T-helper 1 cell treated with Interleukin-12 subunit alpha and Interleukin-12 subunit beta and Interleukin-4 antibody, amounts not matched to agents 30 μg/mL and 1 μg/mL, for 36 hours (primary cell): Measurements from ENCODE around the gene FHL3.

ENCODE experiments used
- H3K27ac Mint-ChIP-seq: one replicate; pipeline ENCODE4 v1.8.0; 2021; ENCODE audit warnings: mild to moderate bottlenecking, mixed read lengths
- H3K27me3 Mint-ChIP-seq: one replicate; pipeline ENCODE4 v1.8.0; 2021; ENCODE audit warnings: low read depth, mixed read lengths
- H3K36me3 Mint-ChIP-seq: one replicate; pipeline ENCODE4 v1.8.0; 2021; ENCODE audit warnings: low read depth, mixed read lengths
- H3K4me1 Mint-ChIP-seq: one replicate; pipeline ENCODE4 v1.8.0; 2021; ENCODE audit warnings: low read depth, mixed read lengths
- H3K4me3 Mint-ChIP-seq: one replicate; pipeline ENCODE4 v1.8.0; 2021; ENCODE audit warnings: mild to moderate bottlenecking, moderate library complexity, mixed read lengths
- H3K9me3 Mint-ChIP-seq: one replicate; pipeline ENCODE4 v1.8.0; 2021; ENCODE audit warnings: mixed read lengths

The FHL3 gene

GRCh38 chr1:38027201-38028104, 22.1 kb upstream of the FHL3 start:
- peaks cover 37% of the 10 kb centered on the region for H3K4me1 Mint-ChIP-seq
- H3K27me3 Mint-ChIP-seq, result no peaks in the 10 kb centered on the region
- no peak overlapping the region for H3K27ac Mint-ChIP-seq
- no peaks in the 10 kb centered on the region for H3K9me3 Mint-ChIP-seq
- no peak overlapping the region for H3K4me3 Mint-ChIP-seq
- peaks cover 17% of the 10 kb centered on the region for H3K36me3 Mint-ChIP-seq

- Mint-ChIP-seq H3K36me3 (peaks cover 23% of the 10 kb centered on the region), H3K27ac (no peak overlapping the region), H3K4me1 (peaks cover 37% of the 10 kb centered on the region), H3K27me3 (no peaks in the 10 kb centered on the region), H3K4me3 (no peak overlapping the region), H3K9me3 (no peaks in the 10 kb centered on the region)
Observed at GRCh38 chr1:38026592-38027200, 21.4 kb upstream of the FHL3 start.

GRCh38 chr1:38025664-38026063, 20.4 kb upstream of the FHL3 start:
- H3K27ac Mint-ChIP-seq, result no peak overlapping the region
- H3K4me1 Mint-ChIP-seq, result peaks cover 34% of the 10 kb centered on the region
- H3K4me3 Mint-ChIP-seq, result no peak overlapping the region
- no peaks in the 10 kb centered on the region for H3K9me3 Mint-ChIP-seq
- H3K36me3 Mint-ChIP-seq, result peaks cover 23% of the 10 kb centered on the region
- no peaks in the 10 kb centered on the region for H3K27me3 Mint-ChIP-seq

- no peak overlapping the region for H3K27ac Mint-ChIP-seq
- H3K9me3 Mint-ChIP-seq, result no peaks in the 10 kb centered on the region
- no peaks in the 10 kb centered on the region for H3K27me3 Mint-ChIP-seq
- H3K4me1 Mint-ChIP-seq, result peaks cover 30% of the 10 kb centered on the region
- H3K36me3 Mint-ChIP-seq, result peaks cover 23% of the 10 kb centered on the region
- H3K4me3 Mint-ChIP-seq, result no peak overlapping the region
Observed at GRCh38 chr1:38025233-38025632, 19.9 kb upstream of the FHL3 start.

- Mint-ChIP-seq H3K4me1 (peaks cover 18% of the 10 kb centered on the region), H3K27ac (no peak overlapping the region), H3K4me3 (no peak overlapping the region), H3K27me3 (no peaks in the 10 kb centered on the region), H3K36me3 (peaks cover 32% of the 10 kb centered on the region), H3K9me3 (no peaks in the 10 kb centered on the region)
Observed at GRCh38 chr1:38022810-38023209, 17.5 kb upstream of the FHL3 start.

- Mint-ChIP-seq H3K4me1 (peaks cover 14% of the 10 kb centered on the region), H3K27ac (no peak overlapping the region), H3K36me3 (peaks cover 34% of the 10 kb centered on the region), H3K4me3 (no peak overlapping the region), H3K9me3 (no peaks in the 10 kb centered on the region), H3K27me3 (no peaks in the 10 kb centered on the region)
Observed at GRCh38 chr1:38021969-38022368, 16.7 kb upstream of the FHL3 start.

GRCh38 chr1:38020396-38020795, 15.1 kb upstream of the FHL3 start:
- Mint-ChIP-seq H3K27ac (no peak overlapping the region), H3K36me3 (peaks cover 37% of the 10 kb centered on the region), H3K4me3 (no peak overlapping the region), H3K9me3 (no peaks in the 10 kb centered on the region), H3K4me1 (peaks cover 8% of the 10 kb centered on the region), H3K27me3 (no peaks in the 10 kb centered on the region)

- Mint-ChIP-seq H3K4me3 (no peak overlapping the region), H3K4me1 (peaks cover 16% of the 10 kb centered on the region), H3K9me3 (no peaks in the 10 kb centered on the region), H3K27me3 (no peaks in the 10 kb centered on the region), H3K27ac (peak overlapping the region; percentile 31), H3K36me3 (peaks cover 31% of the 10 kb centered on the region)
Observed at GRCh38 chr1:38018864-38019343, 13.6 kb upstream of the FHL3 start.

GRCh38 chr1:38015978-38016725, 10.8 kb upstream of the FHL3 start:
- H3K27me3 Mint-ChIP-seq, result no peaks in the 10 kb centered on the region
- peaks cover 29% of the 10 kb centered on the region for H3K4me1 Mint-ChIP-seq
- H3K9me3 Mint-ChIP-seq, result no peaks in the 10 kb centered on the region
- H3K4me3 Mint-ChIP-seq, result no peak overlapping the region
- H3K36me3 Mint-ChIP-seq, result peaks cover 23% of the 10 kb centered on the region
- no peak overlapping the region for H3K27ac Mint-ChIP-seq

GRCh38 chr1:38014724-38015424, 9.6 kb upstream of the FHL3 start:
- H3K27ac Mint-ChIP-seq, result no peak overlapping the region
- peaks cover 31% of the 10 kb centered on the region for H3K4me1 Mint-ChIP-seq
- no peaks in the 10 kb centered on the region for H3K27me3 Mint-ChIP-seq
- H3K9me3 Mint-ChIP-seq, result no peaks in the 10 kb centered on the region
- H3K36me3 Mint-ChIP-seq, result peaks cover 23% of the 10 kb centered on the region
- no peak overlapping the region for H3K4me3 Mint-ChIP-seq

GRCh38 chr1:38014171-38014570, 8.9 kb upstream of the FHL3 start:
- Mint-ChIP-seq H3K9me3 (no peaks in the 10 kb centered on the region), H3K4me3 (peak overlapping the region; percentile 94), H3K36me3 (peaks cover 23% of the 10 kb centered on the region), H3K27ac (peak overlapping the region; percentile 52), H3K4me1 (peaks cover 35% of the 10 kb centered on the region), H3K27me3 (no peaks in the 10 kb centered on the region)

- peak overlapping the region; percentile 91 for H3K27ac Mint-ChIP-seq
- peaks cover 36% of the 10 kb centered on the region for H3K4me1 Mint-ChIP-seq
- no peaks in the 10 kb centered on the region for H3K9me3 Mint-ChIP-seq
- H3K4me3 Mint-ChIP-seq, result peak overlapping the region; percentile 94
- peaks cover 14% of the 10 kb centered on the region for H3K36me3 Mint-ChIP-seq
- H3K27me3 Mint-ChIP-seq, result no peaks in the 10 kb centered on the region
Observed at GRCh38 chr1:38013227-38013622, 7.9 kb upstream of the FHL3 start.

- H3K4me1 Mint-ChIP-seq, result peaks cover 36% of the 10 kb centered on the region
- no peaks in the 10 kb centered on the region for H3K27me3 Mint-ChIP-seq
- peak within 1 kb of the TSS; percentile 91 for H3K27ac Mint-ChIP-seq
- H3K4me3 Mint-ChIP-seq, result peak within 1 kb of the TSS; percentile 94
- peaks cover 14% of the 10 kb centered on the region for H3K36me3 Mint-ChIP-seq
- H3K9me3 Mint-ChIP-seq, result no peaks in the 10 kb centered on the region
Observed at GRCh38 chr1:38012363-38013226, 7.3 kb upstream of the FHL3 start, which contains the start of gene UTP11. Gene UTP11 (plus strand): TSS chr1:38012734. CDS start chr1:38012803, 69 bp downstream.
